G401.6 (cell line): ENCODE data around the gene PIN1.
"Not testable (repeated sequence)": the region's sequence is repeated elsewhere in the genome, so short reads cannot be mapped to it uniquely, and the experiment has no call there.

Experiments used
- FAIRE-seq: peaks from 2 replicates; lab custom pipeline; 2012; peaks lifted over from hg19 to GRCh38; lab: Jason Lieb, UNC

Gene PIN1

DNA sequence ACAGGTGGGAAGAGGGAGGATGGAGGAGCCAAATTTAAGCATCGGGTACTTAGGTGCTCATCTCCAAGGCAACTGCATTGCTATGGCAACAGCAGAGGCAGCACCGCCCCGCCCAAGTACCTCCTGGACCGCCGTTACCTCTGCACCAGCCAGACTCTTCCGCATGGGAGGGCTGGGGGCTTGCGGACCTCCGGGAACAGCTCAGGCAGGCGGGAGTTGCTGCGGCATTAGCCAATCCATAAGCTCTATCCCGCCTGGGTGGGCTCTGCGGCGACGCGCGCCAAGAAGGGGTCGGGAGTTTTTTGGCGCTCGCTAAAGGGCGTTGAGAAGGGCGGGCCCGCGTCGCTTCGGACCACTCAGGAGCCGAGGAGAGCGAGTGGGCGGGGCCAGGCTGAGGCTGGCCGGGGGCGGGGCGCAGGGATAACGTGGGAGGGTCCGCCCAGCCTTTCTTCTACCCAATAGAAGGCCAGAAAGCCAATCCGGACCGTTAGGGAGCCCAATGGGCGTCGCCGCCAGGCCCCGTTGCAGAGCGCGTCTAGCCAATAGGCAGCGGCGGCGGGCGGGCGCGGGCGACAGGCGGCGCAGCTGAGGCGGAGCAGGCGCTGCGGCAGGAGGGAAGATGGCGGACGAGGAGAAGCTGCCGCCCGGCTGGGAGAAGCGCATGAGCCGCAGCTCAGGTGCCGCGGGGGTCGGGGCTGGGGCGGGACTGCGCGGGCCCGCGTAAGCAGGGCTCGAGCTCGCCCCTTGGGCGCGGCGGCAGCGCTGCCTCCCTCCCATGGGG is at the start of gene PIN1:
Gene PIN1, plus strand, starts transcription at position 593 of the 781 bp plus-strand sequence. Its CDS starts 27 bp downstream, at position 620.
- FAIRE-seq: peak; percentile 97

- FAIRE-seq: no peak
Observed at GRCh38 chr19:9785367-9786331, 49.5 kb upstream of the PIN1 start.

DNA sequence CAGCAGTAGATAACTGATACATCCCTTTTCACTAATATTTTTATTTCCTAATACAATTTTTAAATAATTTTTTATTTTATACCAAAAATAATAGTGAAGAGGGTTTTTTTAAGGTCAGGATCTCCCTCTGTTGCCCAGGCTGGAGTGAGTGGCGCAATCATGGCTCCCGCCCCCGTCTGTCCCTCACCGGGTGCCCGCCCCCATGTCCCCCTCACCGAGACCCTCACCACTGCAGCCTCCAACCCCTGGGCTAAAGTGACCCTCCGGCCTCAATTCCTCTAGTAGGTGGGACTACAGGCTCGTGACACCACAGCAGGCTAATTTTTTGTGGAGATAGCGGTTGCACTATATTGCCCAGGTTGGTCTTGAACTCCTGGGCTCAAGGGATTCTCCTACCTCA is 48.8 kb upstream of the PIN1 start:
- FAIRE-seq: no peak

DNA sequence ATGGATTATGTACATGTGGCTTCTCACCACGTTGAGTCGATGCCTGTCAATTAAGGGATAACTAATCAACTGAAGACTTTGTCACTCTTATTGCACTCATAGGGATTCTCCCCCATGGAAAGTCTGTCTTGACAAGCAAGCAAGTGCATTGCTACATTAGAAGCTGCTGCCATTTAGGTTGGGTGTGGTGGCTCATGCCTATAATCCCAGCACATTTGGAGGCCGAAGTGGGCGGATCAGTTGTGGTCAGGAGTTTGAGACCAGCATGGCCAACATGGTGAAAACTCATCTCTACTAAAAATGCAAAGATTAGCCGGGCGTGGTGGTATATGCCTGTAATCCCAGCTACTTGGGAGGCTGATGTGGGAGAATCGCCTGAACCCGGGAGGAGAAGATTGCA is 48.3 kb upstream of the PIN1 start:
- FAIRE-seq: no peak

GRCh38 chr19:9788604-9789003 is 46.5 kb upstream of the PIN1 start:
- FAIRE-seq: not testable (repeated sequence)

GRCh38 chr19:9789066-9789465 is 46.1 kb upstream of the PIN1 start:
- no peak for FAIRE-seq

DNA sequence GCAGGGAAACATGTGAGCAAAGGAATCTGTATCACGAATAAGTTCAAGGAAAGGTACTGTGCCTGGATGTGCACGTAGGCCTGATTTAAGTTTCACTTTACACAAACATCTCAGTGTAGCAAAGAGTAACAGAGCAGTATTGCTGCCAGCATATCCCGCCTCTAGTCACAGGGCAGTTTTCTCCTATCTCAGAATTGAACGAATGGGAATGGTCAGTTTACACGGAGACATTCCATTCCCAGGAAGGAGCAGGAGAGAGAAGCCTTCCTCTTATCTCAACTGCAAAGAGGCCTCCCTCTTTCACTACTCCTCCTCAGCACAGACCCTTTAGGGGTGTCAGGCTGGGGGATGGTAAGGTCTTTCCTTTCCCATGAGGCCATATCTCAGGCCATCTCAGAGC is 45.5 kb upstream of the PIN1 start:
- not testable (repeated sequence) for FAIRE-seq

DNA sequence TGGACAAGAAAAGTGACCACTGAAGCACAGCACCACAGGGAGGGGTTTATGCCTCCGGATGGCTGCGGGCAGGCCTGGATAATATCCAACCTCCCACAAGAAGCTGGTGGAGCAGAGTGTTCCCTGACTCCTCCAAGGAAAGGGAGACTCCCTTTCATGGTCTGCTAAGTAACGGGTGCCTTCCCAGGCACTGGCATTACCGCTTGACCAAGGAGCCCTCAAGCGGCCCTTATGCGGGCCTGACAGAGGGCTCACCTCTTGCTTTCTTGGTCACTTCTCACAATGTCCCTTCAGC is 44.1 kb upstream of the PIN1 start:
- FAIRE-seq: not testable (repeated sequence)

GRCh38 chr19:9791552-9792205 is 43.4 kb upstream of the PIN1 start:
- FAIRE-seq: no peak

GRCh38 chr19:9792206-9793070 is 42.7 kb upstream of the PIN1 start:
- no peak for FAIRE-seq

DNA sequence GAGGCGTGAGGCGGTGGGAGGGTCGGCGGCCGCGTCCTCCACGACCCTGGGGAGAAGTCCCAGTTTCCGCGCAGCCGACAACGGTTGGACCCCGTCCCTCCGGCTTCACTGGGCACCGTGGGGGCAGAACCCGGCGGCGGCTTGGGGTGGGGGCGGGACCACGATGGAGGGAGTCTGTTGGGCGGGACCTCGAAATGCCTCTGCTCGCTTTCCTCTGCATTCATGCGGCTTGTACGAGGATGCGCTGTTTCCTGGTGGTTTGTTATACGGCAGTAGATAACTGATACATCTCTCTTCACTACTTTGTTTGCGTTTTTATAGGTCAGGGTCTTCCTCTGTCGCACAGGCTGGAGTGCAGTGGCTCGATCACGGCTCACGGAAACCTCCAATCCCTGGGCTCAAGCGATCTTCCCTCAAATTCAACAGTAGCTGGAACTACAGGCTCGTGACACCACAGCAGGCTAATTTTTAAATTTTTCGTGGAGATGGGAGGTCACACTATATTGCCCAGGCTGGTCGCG is 42.0 kb upstream of the PIN1 start:
- FAIRE-seq: no peak

- FAIRE-seq: peak; percentile 92
Observed at GRCh38 chr19:9796113-9796773, 38.9 kb upstream of the PIN1 start.

DNA sequence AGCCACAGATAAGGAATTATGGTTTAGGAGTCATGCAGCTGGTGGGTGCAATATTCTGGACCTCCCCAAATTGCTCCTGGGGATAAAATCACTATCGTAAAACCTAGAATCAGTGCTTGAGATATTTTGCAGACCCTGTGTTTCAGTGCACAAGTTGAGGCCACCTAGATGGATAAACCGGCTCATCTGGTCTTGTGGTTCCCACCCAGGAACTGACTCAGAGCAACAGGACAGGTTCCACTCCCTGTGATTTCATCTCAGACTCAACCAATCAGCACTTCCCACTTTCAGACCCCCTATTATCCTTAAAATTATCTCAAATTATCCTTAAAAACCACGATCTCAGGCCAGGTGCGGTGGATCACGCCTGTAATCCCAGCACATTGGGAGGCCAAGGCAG is 37.2 kb upstream of the PIN1 start:
- no peak for FAIRE-seq

GRCh38 chr19:9799162-9799561 is 36.0 kb upstream of the PIN1 start:
- FAIRE-seq: no peak

- no peak for FAIRE-seq
Observed at GRCh38 chr19:9801976-9802375, 33.1 kb upstream of the PIN1 start.

DNA sequence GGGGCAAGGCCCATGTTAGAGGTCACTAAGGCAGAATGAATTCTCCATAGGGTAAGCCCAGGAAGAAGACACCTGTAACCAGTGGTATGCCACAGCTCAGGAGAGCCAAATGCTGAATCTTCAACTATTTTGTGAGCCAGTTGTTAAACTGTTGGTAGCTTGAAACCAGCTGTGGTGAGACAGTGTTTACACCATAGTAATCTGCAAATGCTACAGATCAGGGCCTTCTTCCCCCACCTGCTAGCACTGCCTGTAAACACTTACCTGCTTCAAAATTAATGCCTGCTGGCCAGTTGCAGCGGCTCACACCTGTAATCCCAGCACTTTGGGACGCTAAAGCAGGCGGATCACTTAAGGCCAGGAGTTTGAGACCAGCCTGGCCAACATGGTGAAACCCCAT is 28.3 kb upstream of the PIN1 start:
- no peak for FAIRE-seq

- no peak for FAIRE-seq
Observed at GRCh38 chr19:9808855-9809824, 26.0 kb upstream of the PIN1 start.

- no peak for FAIRE-seq
Observed at GRCh38 chr19:9811139-9811538, 24.0 kb upstream of the PIN1 start.

DNA sequence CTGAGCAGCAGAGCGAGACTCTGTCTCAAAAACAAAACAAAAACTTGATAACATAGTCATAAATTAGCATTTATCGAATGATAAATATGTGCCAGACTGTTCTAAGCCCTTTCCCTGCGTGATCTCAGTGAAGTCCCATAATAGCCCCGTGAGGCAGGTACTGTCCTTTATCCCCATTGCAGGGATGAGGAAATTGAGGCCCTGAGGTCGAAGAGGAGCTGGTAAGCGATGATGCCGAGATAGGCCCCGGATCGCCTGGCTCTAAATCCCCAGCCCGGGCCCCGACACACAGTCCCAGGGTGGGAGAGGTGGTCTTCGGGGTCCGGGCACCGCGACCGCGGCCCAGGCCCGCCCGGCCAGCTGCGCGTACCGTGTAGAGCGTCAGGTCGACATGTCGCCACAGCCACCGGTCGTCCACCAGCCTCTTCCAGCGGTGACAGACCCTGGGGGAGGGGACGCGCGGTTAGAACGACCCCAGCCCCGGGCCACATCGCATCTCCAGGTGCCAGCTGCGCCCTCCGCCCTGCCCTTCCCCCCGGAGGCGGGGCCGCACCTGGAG is 16.9 kb upstream of the PIN1 start:
- no peak for FAIRE-seq
